B cell (primary cell): ENCODE measurements around the gene COL4A1. TPM values are rescaled to one million over a fixed set of nuclear protein-coding genes. Genes with fewer than 3 reads are reported as not detected.

ENCODE experiments used
- ATAC-seq: fragments of 200-7000 bp; cut with Tn5 transposase; one replicate; pipeline ENCODE4 v1.10.0; 2021; ENCODE audit warnings: low read depth, mild to moderate bottlenecking, moderate number of reproducible peaks, moderate library complexity
- CTCF ChIA-PET: fragments of 350-600 bp; sonication (Branson Sonifier 250); formaldehyde crosslinking; loops from one replicate; lab custom pipeline; 2021; ENCODE audit warnings: antibody characterized with exemption, inconsistent platforms; lab: Charles Lee
- POLR2A ChIA-PET: fragments of 350-600 bp; sonication (Branson Sonifier 250); formaldehyde crosslinking; loops from one replicate; lab custom pipeline; 2021; ENCODE audit warnings: antibody characterized with exemption; lab: Charles Lee
- DNase-seq: peaks from one replicate; pipeline ENCODE4 v3.0.0; 2013
- H2AFZ ChIP-seq: 2 replicates; pipeline ENCODE4 v1.6.1; 2012; ENCODE audit warnings: mild to moderate bottlenecking, low read depth, low read length; ENCODE audit not compliant: insufficient read depth, poor library complexity, severe bottlenecking
- H3K27ac ChIP-seq, 2 donors: 1 replicate in 1 of 2; 2 replicates in 1 of 2; pipeline ENCODE4 v1.5.1; 2012 to 2013; ENCODE audit warnings: low read length in 2 of 2, mild to moderate bottlenecking in 2 of 2, moderate library complexity in 1 of 2
- H3K27me3 ChIP-seq, 4 experiments: fragments of 200-600 bp in 1 of 4; sonication (generic) in 1 of 4; replicated peaks in 1 of 4; 1 replicate in 2 of 4; 2 replicates in 2 of 4; pipeline versions ENCODE4 v1.6.1 to v1.7.0; 2013 to 2016; ENCODE audit warnings: low read length in 3 of 4, mild to moderate bottlenecking in 2 of 4, mixed read lengths in 1 of 4, moderate library complexity in 1 of 4; ENCODE audit not compliant: insufficient read depth in 4 of 4, control insufficient read depth in 3 of 4; ENCODE audit errors: control extremely low read depth in 1 of 4
- H3K36me3 ChIP-seq, 2 experiments: replicated peaks in 1 of 2; 1 replicate in 1 of 2; 2 replicates in 1 of 2; pipeline versions ENCODE4 v1.6.1 to v1.7.1; 2013; ENCODE audit warnings: low read length in 1 of 2; ENCODE audit not compliant: insufficient read depth in 2 of 2, control insufficient read depth in 1 of 2; ENCODE audit errors: control extremely low read depth in 1 of 2, extremely low read depth in 1 of 2
- H3K4me1 ChIP-seq, 2 donors: fragments of 200-600 bp in 1 of 2; sonication (generic) in 1 of 2; 1 replicate in 1 of 2; 2 replicates in 1 of 2; pipeline versions ENCODE4 v1.5.1 to v1.6.1; 2013 to 2017; ENCODE audit warnings: low read length in 2 of 2; ENCODE audit not compliant: control insufficient read depth in 2 of 2, insufficient read depth in 2 of 2
- H3K4me2 ChIP-seq: replicated peaks from 2 replicates; pipeline ENCODE3; 2012; ENCODE audit warnings: mild to moderate bottlenecking, low read depth, low read length; ENCODE audit not compliant: poor library complexity, severe bottlenecking
- H3K4me3 ChIP-seq, 5 experiments: fragments of 200-600 bp in 1 of 5; sonication (generic) in 1 of 5; 1 replicate in 3 of 5; 2 replicates in 2 of 5; pipeline versions ENCODE4 v1.5.1 to v1.7.0; 2011 to 2016; ENCODE audit warnings: low read length in 4 of 5, mild to moderate bottlenecking in 4 of 5, low read depth in 2 of 5, control low read depth in 1 of 5, moderate library complexity in 1 of 5; ENCODE audit not compliant: insufficient read depth in 1 of 5; ENCODE audit errors: control extremely low read depth in 1 of 5, extremely low read depth in 1 of 5
- H3K79me2 ChIP-seq: fragments of 200-600 bp; sonication (generic); one replicate; pipeline ENCODE4 v1.6.0; 2016; ENCODE audit warnings: low read length; ENCODE audit not compliant: control insufficient read depth, insufficient read depth
- H3K9ac ChIP-seq: fragments of 200-600 bp; sonication (generic); 2 replicates; pipeline ENCODE4 v1.6.1; 2017; ENCODE audit warnings: mild to moderate bottlenecking, low read length, moderate library complexity
- H3K9me3 ChIP-seq, 3 donors: one replicate each; pipeline versions ENCODE4 v1.6.1 to v1.7.1; 2013; ENCODE audit warnings: low read length in 2 of 3; ENCODE audit not compliant: control insufficient read depth in 2 of 3, insufficient read depth in 1 of 3; ENCODE audit errors: control extremely low read depth in 1 of 3
- H4K20me1 ChIP-seq: 2 replicates; pipeline ENCODE4 v1.6.0; 2012; ENCODE audit warnings: mild to moderate bottlenecking, low read length; ENCODE audit not compliant: insufficient read depth, control insufficient read depth, poor library complexity, severe bottlenecking
- H3K27ac Mint-ChIP-seq: one replicate; pipeline ENCODE4 v1.8.0; 2021; ENCODE audit warnings: mixed read lengths
- H3K27me3 Mint-ChIP-seq: one replicate; pipeline ENCODE4 v1.8.0; 2021; ENCODE audit warnings: mixed read lengths
- H3K4me1 Mint-ChIP-seq: one replicate; pipeline ENCODE4 v1.8.0; 2021; ENCODE audit warnings: mixed read lengths
- H3K4me3 Mint-ChIP-seq: one replicate; pipeline ENCODE4 v1.8.0; 2021; ENCODE audit warnings: mixed read lengths
- H3K9me3 Mint-ChIP-seq: one replicate; pipeline ENCODE4 v1.8.0; 2022; ENCODE audit warnings: mixed read lengths; ENCODE audit not compliant: insufficient read depth
- EZH2 ChIP-seq: IDR thresholded peaks from 2 replicates; pipeline ENCODE4 v1.6.1; 2012; ENCODE audit warnings: borderline replicate concordance, low read depth, mild to moderate bottlenecking, moderate library complexity, low read length; ENCODE audit not compliant: insufficient read depth, poor library complexity, severe bottlenecking
- WGBS: methylation state at CpG from one replicate; pipeline ENCODE4 v1.1.5; 2013; ENCODE audit warnings: missing lambda C conversion rate; ENCODE audit not compliant: insufficient coverage; 5-methylcytosine and 5-hydroxymethylcytosine counted together
- intact Hi-C: fragments of 100-400 bp; cut with micrococcal nuclease; formaldehyde crosslinking; loops from one replicate; pipeline ENCODE4 v1.10.0; 2022
- polyA plus RNA-seq: library from polyadenylated mRNA; depleted of rRNA; stranded (reverse); fragments of >200 nt; gene quantifications from 2 replicates; pipeline ENCODE4 v1.2.3, GENCODE V29; 2012
- total RNA-seq, 2 donors: library from RNA; stranded (reverse); fragments of 120-200 nt in 1 of 2; gene quantifications; 1 replicate in 1 of 2; 2 replicates in 1 of 2; pipeline versions ENCODE4 v1.2.3 to v1.2.4, GENCODE V29; 2013 to 2022
- TF ChIP-seq, protein P1 (sequence below): fragments of 200-600 bp; IDR thresholded peaks from one replicate; pipeline ENCODE4 v1.8.0; 2022; ENCODE audit warnings: antibody characterized with exemption, mild to moderate bottlenecking

Gene COL4A1
- total and polyA plus RNA-seq, 2 donors (not counting 1 experiment from before 2014, with no cell fraction given), result not detected

DNA sequence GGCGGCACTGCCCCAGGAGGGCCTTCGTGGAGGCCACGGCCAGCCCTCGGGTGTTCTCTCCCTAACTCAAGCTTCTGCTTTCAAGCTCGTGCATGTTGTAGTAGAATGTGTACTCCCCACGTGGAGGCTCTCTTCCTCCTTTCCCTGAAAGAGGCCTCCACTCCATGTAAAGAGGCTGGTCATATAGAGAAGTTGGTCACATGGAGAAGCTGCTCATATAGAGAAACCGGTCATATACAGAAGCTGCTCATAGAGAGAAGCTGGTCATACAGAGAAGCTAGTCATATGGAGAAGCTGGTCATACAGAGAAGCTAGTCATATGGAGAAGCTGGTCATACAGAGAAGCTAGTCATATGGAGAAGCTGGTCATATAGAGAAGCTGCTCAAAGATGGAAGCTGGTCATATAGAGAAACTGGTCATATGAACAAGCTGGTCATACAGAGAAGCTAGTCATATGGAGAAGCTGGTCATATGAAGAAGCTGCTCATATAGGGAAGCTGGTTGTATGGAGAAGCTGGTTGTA lies 152.5 kb downstream of the COL4A1 start:
- no peak for TF ChIP-seq EZH2
- TF ChIP-seq, protein P1, sequence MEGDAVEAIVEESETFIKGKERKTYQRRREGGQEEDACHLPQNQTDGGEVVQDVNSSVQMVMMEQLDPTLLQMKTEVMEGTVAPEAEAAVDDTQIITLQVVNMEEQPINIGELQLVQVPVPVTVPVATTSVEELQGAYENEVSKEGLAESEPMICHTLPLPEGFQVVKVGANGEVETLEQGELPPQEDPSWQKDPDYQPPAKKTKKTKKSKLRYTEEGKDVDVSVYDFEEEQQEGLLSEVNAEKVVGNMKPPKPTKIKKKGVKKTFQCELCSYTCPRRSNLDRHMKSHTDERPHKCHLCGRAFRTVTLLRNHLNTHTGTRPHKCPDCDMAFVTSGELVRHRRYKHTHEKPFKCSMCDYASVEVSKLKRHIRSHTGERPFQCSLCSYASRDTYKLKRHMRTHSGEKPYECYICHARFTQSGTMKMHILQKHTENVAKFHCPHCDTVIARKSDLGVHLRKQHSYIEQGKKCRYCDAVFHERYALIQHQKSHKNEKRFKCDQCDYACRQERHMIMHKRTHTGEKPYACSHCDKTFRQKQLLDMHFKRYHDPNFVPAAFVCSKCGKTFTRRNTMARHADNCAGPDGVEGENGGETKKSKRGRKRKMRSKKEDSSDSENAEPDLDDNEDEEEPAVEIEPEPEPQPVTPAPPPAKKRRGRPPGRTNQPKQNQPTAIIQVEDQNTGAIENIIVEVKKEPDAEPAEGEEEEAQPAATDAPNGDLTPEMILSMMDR, result no peak
- H3K27ac Mint-ChIP-seq, result no peak overlapping the region
- no peaks in the 10 kb centered on the region for H3K79me2 ChIP-seq
- DNase-seq (no peak), ATAC-seq (no peak)
- no peaks in the 10 kb centered on the region for H3K9me3 Mint-ChIP-seq
- 86% methylated on average over 4 of the region's 7 CpGs for WGBS
- POLR2A ChIA-PET, result no interaction called here
- no peaks in the 10 kb centered on the region for H3K27me3 ChIP-seq
- H3K27ac ChIP-seq, result no peak overlapping the region
- H3K4me2 ChIP-seq, result no peak overlapping the region
- peaks cover 0 to 8% (median 0%) of the 10 kb centered on the region in 3 donors for H3K9me3 ChIP-seq
- H3K36me3 ChIP-seq, result no peaks in the 10 kb centered on the region
- H2AFZ ChIP-seq, result no peak overlapping the region
- no peaks in the 10 kb centered on the region for H3K27me3 Mint-ChIP-seq
- H3K4me1 Mint-ChIP-seq, result no peaks in the 10 kb centered on the region
- H4K20me1 ChIP-seq, result no peaks in the 10 kb centered on the region
- no peak overlapping the region for H3K4me3 ChIP-seq
- H3K4me3 Mint-ChIP-seq, result no peak overlapping the region
- no peaks in the 10 kb centered on the region for H3K4me1 ChIP-seq
- H3K9ac ChIP-seq, result no peak overlapping the region
- CTCF ChIA-PET, result no interaction called here
- intact Hi-C loops, result no loop called here

DNA sequence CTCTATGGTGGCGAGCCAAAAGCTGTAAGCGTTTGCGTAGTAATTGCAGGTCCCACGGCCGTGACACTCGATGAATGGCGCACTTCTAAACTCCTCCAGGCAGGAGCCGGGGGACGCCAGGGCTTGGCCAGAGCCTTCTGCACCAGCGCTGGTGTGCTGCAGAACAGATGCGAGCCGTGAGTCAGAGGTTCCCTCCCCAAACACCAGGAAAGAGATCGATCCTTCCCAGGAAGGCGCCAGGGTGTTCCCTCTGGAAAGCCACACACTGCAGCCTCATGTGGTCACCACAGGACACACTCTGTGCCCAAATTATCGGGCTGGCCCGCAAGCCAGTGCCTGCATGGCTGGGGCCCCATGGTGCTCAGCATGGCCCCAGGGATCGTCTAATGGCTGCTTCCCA lies 154.6 kb downstream of the COL4A1 start:
- DNase-seq (no peak), ATAC-seq (no peak)
- Histone ChIP-seq H3K36me3 (no peaks in the 10 kb centered on the region), H3K79me2 (no peaks in the 10 kb centered on the region), H3K4me2 (no peak overlapping the region), H3K9ac (no peak overlapping the region), H3K9me3 (peaks cover 0 to 8% (median 0%) of the 10 kb centered on the region in 3 donors), H3K4me3 (no peak overlapping the region), H4K20me1 (no peaks in the 10 kb centered on the region), H2AFZ (no peak overlapping the region), H3K4me1 (no peaks in the 10 kb centered on the region), H3K27me3 (no peaks in the 10 kb centered on the region), H3K27ac (no peak overlapping the region)
- Mint-ChIP-seq H3K27me3 (no peaks in the 10 kb centered on the region), H3K9me3 (no peaks in the 10 kb centered on the region), H3K4me3 (no peak overlapping the region), H3K27ac (no peak overlapping the region), H3K4me1 (no peaks in the 10 kb centered on the region)
- intact Hi-C loops, result no loop called here
- ChIA-PET POLR2A (no interaction called here), CTCF (no interaction called here)
- TF ChIP-seq EZH2, result no peak
- TF ChIP-seq, protein P1, result no peak
- 96% methylated on average over 15 of the region's 17 CpGs for WGBS
